GM19238 (cell line): ENCODE measurements around the gene ORC3.
"Not testable (repeated sequence)": the region's sequence is repeated elsewhere in the genome, so short reads cannot be mapped to it uniquely, and the experiment has no call there.

Experiments used
- DNase-seq: peaks from one replicate; pipeline ENCODE4 v3.0.0; 2011; ENCODE audit warnings: low spot score; ENCODE audit not compliant: insufficient read length

The ORC3 gene

GRCh38 chr6:87660226-87660911 lies 70.4 kb downstream of the ORC3 start:
- no peak for DNase-seq

- no peak for DNase-seq
Measured at GRCh38 chr6:87661016-87661415, 71.1 kb downstream of the ORC3 start.

- no peak for DNase-seq
Measured at GRCh38 chr6:87661503-87661902, 71.6 kb downstream of the ORC3 start.

GRCh38 chr6:87663434-87663833 lies 73.5 kb downstream of the ORC3 start:
- no peak for DNase-seq

GRCh38 chr6:87664921-87665485 lies 75.1 kb downstream of the ORC3 start:
- DNase-seq, result no peak

- no peak for DNase-seq
Measured at GRCh38 chr6:87667032-87667431, 77.1 kb downstream of the ORC3 start.

GRCh38 chr6:87668013-87668412 lies 78.1 kb downstream of the ORC3 start:
- no peak for DNase-seq

- DNase-seq, result no peak
Measured at GRCh38 chr6:87669051-87669450, 79.1 kb downstream of the ORC3 start.

GRCh38 chr6:87670707-87671106 lies 80.8 kb downstream of the ORC3 start:
- DNase-seq, result no peak

- DNase-seq, result no peak
Measured at GRCh38 chr6:87671555-87672029, 81.7 kb downstream of the ORC3 start.

GRCh38 chr6:87672641-87673040 lies 82.7 kb downstream of the ORC3 start:
- DNase-seq, result no peak

- DNase-seq, result no peak
Measured at GRCh38 chr6:87673237-87673636, 83.3 kb downstream of the ORC3 start.

- no peak for DNase-seq
Measured at GRCh38 chr6:87674290-87674689, 84.4 kb downstream of the ORC3 start.

- DNase-seq, result no peak
Measured at GRCh38 chr6:87675004-87675681, 85.2 kb downstream of the ORC3 start.

GRCh38 chr6:87682310-87682709 lies 92.4 kb downstream of the ORC3 start:
- DNase-seq, result no peak

GRCh38 chr6:87683890-87684289 lies 94.0 kb downstream of the ORC3 start:
- no peak for DNase-seq

GRCh38 chr6:87684895-87685654 lies 95.1 kb downstream of the ORC3 start:
- DNase-seq, result no peak

GRCh38 chr6:87686636-87687205 lies 96.8 kb downstream of the ORC3 start:
- DNase-seq, result not testable (repeated sequence)

- DNase-seq, result no peak
Measured at GRCh38 chr6:87687296-87687695, 97.4 kb downstream of the ORC3 start.

GRCh38 chr6:87687893-87688292 lies 98.0 kb downstream of the ORC3 start:
- not testable (repeated sequence) for DNase-seq

GRCh38 chr6:87690441-87690840 lies 100.5 kb downstream of the ORC3 start:
- DNase-seq, result no peak

GRCh38 chr6:87692086-87692485 lies 102.2 kb downstream of the ORC3 start:
- DNase-seq, result no peak
